Naive B cell (primary cell): ENCODE data around the gene GYPC. TPM values are rescaled to one million over a fixed set of nuclear protein-coding genes. Genes with fewer than 3 reads are reported as not detected.
"Not testable (repeated sequence)": the region's sequence is repeated elsewhere in the genome, so short reads cannot be mapped to it uniquely, and the experiment has no call there.

Experiments used
- ATAC-seq, 2 donors: fragments of 150-1000 bp; cut with Tn5 transposase; 2 replicates each; pipeline ENCODE4 v1.10.0; 2021; ENCODE audit warnings: low read depth in 2 of 2, mild to moderate bottlenecking in 2 of 2, moderate library complexity in 2 of 2
- DNase-seq: peaks from one replicate; pipeline ENCODE4 v3.0.0; 2022
- H3K27ac Mint-ChIP-seq, 6 donors: one replicate each; pipeline ENCODE4 v1.8.0; 2020 to 2022; ENCODE audit warnings: mild to moderate bottlenecking in 6 of 6, mixed read lengths in 6 of 6, moderate library complexity in 5 of 6, inconsistent platforms in 2 of 6
- H3K27me3 Mint-ChIP-seq, 3 donors: one replicate each; pipeline ENCODE4 v1.8.0; 2021 to 2022; ENCODE audit warnings: mixed read lengths in 3 of 3, mild to moderate bottlenecking in 1 of 3
- H3K36me3 Mint-ChIP-seq, 2 donors: one replicate each; pipeline ENCODE4 v1.8.0; 2020 to 2022; ENCODE audit warnings: mixed read lengths in 2 of 2, inconsistent platforms in 1 of 2, mild to moderate bottlenecking in 1 of 2
- H3K4me1 Mint-ChIP-seq, 3 donors: one replicate each; pipeline ENCODE4 v1.8.0; 2020 to 2022; ENCODE audit warnings: mixed read lengths in 3 of 3, inconsistent platforms in 1 of 3, mild to moderate bottlenecking in 1 of 3, moderate library complexity in 1 of 3
- H3K4me3 Mint-ChIP-seq, 8 donors: one replicate each; pipeline ENCODE4 v1.8.0; 2020 to 2022; ENCODE audit warnings: mild to moderate bottlenecking in 8 of 8, mixed read lengths in 8 of 8, moderate library complexity in 8 of 8, inconsistent platforms in 2 of 8
- H3K9me3 Mint-ChIP-seq, 7 donors: one replicate each; pipeline ENCODE4 v1.8.0; 2020 to 2022; ENCODE audit warnings: mixed read lengths in 7 of 7, mild to moderate bottlenecking in 5 of 7, inconsistent platforms in 2 of 7, moderate library complexity in 1 of 7
- polyA plus RNA-seq, 6 donors: library from polyadenylated mRNA; unstranded; fragments of 300-500 nt; fragmentation: Illumina TruSeq; gene quantifications; one replicate each; pipeline ENCODE4 v1.2.3, GENCODE V29; 2021; ENCODE audit warnings: low read depth in 6 of 6

The GYPC gene
- polyA plus RNA-seq, 6 donors from 2014 or later: 110 to 134 (median 116) TPM

DNA sequence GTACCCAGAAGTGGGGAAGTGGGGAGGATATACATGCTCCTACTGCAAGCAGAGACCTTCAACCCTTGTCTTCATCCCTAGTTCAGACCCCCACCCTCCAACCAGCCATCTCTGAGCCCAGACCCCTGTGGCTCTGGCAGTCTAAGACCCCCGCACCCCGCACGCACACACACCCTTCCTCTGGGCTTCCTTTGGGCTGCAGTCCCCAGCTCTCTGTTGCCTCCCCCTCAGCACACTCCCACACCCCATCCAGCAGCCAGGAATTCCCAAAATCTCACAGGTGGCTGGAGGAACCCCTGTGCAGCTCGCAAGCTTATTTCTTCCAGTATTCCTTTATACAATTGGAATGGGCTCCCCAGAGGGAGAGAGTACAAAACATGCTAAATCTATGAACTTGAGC is 13.9 kb upstream of the GYPC start:
- no peak for DNase-seq
- Mint-ChIP-seq H3K36me3 (peaks cover 0 to 8% of the 10 kb centered on the region in 2 donors), H3K4me1 (peaks cover 20 to 35% (median 26%) of the 10 kb centered on the region in 3 donors), H3K4me3 (no peak overlapping the region), H3K27ac (peak overlapping the region in 2 of 6 donors; percentile 10 to 46), H3K9me3 (peaks cover 0 to 4% (median 3%) of the 10 kb centered on the region in 7 donors), H3K27me3 (peaks cover 0 to 9% (median 6%) of the 10 kb centered on the region in 3 donors)
- ATAC-seq: no peak

- peaks cover 20 to 26% (median 25%) of the 10 kb centered on the region in 3 donors for H3K4me1 Mint-ChIP-seq
- H3K36me3 Mint-ChIP-seq: peaks cover 0 to 8% of the 10 kb centered on the region in 2 donors
- H3K27me3 Mint-ChIP-seq: no peaks in the 10 kb centered on the region
- ATAC-seq: no peak
- peaks cover 0 to 4% (median 3%) of the 10 kb centered on the region in 7 donors for H3K9me3 Mint-ChIP-seq
- no peak for DNase-seq
- H3K4me3 Mint-ChIP-seq: no peak overlapping the region
- peak overlapping the region in 2 of 6 donors; percentile 91 to 96 for H3K27ac Mint-ChIP-seq
These were observed 12.5 kb upstream of the GYPC start for GRCh38 chr2:126643431-126643830.

- peaks cover 20 to 26% (median 25%) of the 10 kb centered on the region in 3 donors for H3K4me1 Mint-ChIP-seq
- DNase-seq: no peak
- peak overlapping the region; percentile 7 to 98 (median 94) for H3K27ac Mint-ChIP-seq
- no peak for ATAC-seq
- peaks cover 0 to 8% of the 10 kb centered on the region in 2 donors for H3K36me3 Mint-ChIP-seq
- H3K4me3 Mint-ChIP-seq: peak overlapping the region in 2 of 8 donors; percentile 65 to 80
- H3K9me3 Mint-ChIP-seq: peaks cover 0 to 4% (median 3%) of the 10 kb centered on the region in 7 donors
- H3K27me3 Mint-ChIP-seq: no peaks in the 10 kb centered on the region
These were observed 12.0 kb upstream of the GYPC start for GRCh38 chr2:126643972-126644371.

- peak; percentile 72 for DNase-seq
- no peaks in the 10 kb centered on the region for H3K27me3 Mint-ChIP-seq
- peak overlapping the region; percentile 50 to 98 (median 94) for H3K27ac Mint-ChIP-seq
- ATAC-seq: peak; percentile 95 to 98
- H3K4me3 Mint-ChIP-seq: peak overlapping the region in 7 of 8 donors; percentile 16 to 87 (median 71)
- peaks cover 0 to 4% (median 3%) of the 10 kb centered on the region in 7 donors for H3K9me3 Mint-ChIP-seq
- H3K36me3 Mint-ChIP-seq: peaks cover 0 to 8% of the 10 kb centered on the region in 2 donors
- peaks cover 20 to 26% (median 25%) of the 10 kb centered on the region in 3 donors for H3K4me1 Mint-ChIP-seq
These were observed 11.2 kb upstream of the GYPC start for GRCh38 chr2:126644630-126645191.

- ATAC-seq: peak; percentile 45 to 62
- Mint-ChIP-seq H3K36me3 (peaks cover 0 to 8% of the 10 kb centered on the region in 2 donors), H3K9me3 (peaks cover 0 to 4% (median 3%) of the 10 kb centered on the region in 7 donors), H3K4me3 (peak overlapping the region in 2 of 8 donors; percentile 56 to 58), H3K27me3 (no peaks in the 10 kb centered on the region), H3K4me1 (peaks cover 20 to 26% (median 25%) of the 10 kb centered on the region in 3 donors), H3K27ac (peak overlapping the region in 5 of 6 donors; percentile 53 to 98 (median 91))
- no peak for DNase-seq
These were observed 10.7 kb upstream of the GYPC start for GRCh38 chr2:126645211-126645618.

DNA sequence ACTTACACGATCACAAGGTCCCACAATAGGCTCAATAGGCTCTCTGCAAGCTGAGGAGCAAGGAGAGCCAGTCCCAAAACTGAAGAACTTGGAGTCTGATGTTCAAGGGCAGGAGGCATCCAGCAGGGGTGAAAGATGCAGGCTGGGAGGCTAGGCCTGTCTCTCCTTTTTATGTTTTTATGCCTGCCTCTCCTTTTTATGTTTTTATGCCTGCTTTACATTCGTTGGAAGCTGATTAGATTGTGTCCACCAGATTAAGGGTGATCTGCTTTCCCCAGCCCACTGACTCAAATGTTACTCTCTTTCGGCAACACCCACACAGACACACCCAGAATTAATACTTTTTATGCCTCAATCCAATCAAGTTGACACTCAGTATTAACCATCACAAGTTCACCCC is 9.9 kb upstream of the GYPC start:
- no peak overlapping the region for H3K4me3 Mint-ChIP-seq
- H3K27me3 Mint-ChIP-seq: no peaks in the 10 kb centered on the region
- peaks cover 0 to 14% of the 10 kb centered on the region in 2 donors for H3K36me3 Mint-ChIP-seq
- peaks cover 20 to 26% (median 25%) of the 10 kb centered on the region in 3 donors for H3K4me1 Mint-ChIP-seq
- peaks cover 0 to 7% (median 4%) of the 10 kb centered on the region in 7 donors for H3K9me3 Mint-ChIP-seq
- H3K27ac Mint-ChIP-seq: peak overlapping the region in 3 of 6 donors; percentile 38 to 91 (median 80)
- ATAC-seq (no peak), DNase-seq (no peak)

DNA sequence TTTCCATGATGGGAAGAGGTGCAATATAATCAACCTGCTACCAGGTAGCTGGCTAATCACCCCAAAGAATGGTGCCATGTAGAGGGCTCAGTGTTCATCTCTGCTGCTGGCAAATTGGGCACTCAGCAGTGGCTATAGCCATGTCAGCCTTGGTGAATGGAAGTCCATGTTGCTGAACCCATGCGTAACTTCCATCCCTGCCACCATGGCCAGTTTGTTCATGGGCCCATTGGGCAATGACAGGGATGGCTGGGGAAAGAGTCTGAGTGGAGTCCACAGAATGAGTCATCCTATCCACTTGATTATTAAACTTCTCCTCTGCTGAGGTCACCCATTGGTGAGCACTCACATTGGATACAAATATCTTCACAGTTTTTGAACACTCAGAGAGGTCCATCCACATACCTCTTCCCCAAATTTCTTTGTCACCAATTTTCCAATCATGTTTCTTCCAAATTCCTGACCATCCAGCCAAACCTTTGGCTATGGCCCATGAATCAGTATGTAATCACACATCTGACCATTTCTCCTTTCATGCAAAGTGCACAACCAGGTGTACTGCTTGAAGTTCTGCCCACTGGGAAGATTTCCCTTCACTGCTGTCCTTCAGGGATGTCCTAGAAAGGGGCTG is 8.1 kb upstream of the GYPC start:
- H3K4me1 Mint-ChIP-seq: peaks cover 20 to 26% (median 25%) of the 10 kb centered on the region in 3 donors
- not testable (repeated sequence) for H3K4me3 Mint-ChIP-seq, H3K9me3 Mint-ChIP-seq, H3K27me3 Mint-ChIP-seq, DNase-seq, H3K27ac Mint-ChIP-seq, ATAC-seq
- peaks cover 0 to 21% of the 10 kb centered on the region in 2 donors for H3K36me3 Mint-ChIP-seq

DNA sequence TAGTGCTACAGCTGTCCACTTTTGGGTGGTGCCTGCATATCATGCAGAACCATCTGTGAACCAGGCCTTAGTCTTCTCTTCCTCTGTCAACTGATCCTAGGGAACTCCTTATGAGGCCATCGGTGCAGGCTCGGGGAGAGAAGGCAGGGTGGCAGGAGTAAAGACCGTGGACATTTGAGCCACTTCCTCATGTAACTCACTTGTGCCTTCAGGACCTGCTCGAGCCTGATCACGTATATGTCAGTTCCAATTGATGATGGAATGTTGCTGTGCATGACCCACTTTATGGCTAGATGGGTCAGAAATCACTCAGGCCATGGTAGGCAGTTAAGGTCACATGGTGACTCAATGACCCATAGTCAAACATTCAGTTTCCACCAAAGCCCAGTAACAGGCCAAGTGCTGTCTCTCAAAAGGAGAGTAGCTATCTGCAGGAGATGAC is 7.6 kb upstream of the GYPC start:
- not testable (repeated sequence) for DNase-seq, ATAC-seq, H3K27me3 Mint-ChIP-seq, H3K9me3 Mint-ChIP-seq, H3K27ac Mint-ChIP-seq, H3K4me3 Mint-ChIP-seq
- Mint-ChIP-seq H3K36me3 (peaks cover 0 to 21% of the 10 kb centered on the region in 2 donors), H3K4me1 (peaks cover 20 to 26% (median 25%) of the 10 kb centered on the region in 3 donors)

DNA sequence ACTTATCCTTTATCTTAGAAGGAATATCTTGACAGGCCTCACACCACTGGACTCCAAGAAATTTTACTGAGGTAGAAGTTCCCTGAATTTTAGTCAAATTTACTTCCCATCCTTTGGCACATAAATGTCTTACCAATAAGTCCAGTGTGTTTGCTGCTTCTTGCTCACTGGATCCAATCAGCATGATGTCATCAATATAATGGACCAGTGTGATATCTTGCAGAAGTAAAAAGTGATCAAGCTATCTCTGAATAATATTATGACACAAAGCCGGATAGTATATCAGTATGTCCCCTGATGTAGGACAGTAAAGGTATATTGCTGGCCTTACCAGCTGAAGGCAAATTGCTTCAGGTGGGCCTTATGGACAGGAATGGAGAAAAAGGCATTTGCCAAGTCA is 6.9 kb upstream of the GYPC start:
- Mint-ChIP-seq H3K4me1 (peaks cover 15 to 22% (median 20%) of the 10 kb centered on the region in 3 donors), H3K27ac (no peak overlapping the region), H3K4me3 (no peak overlapping the region), H3K36me3 (peaks cover 0 to 18% of the 10 kb centered on the region in 2 donors), H3K27me3 (no peaks in the 10 kb centered on the region), H3K9me3 (peaks cover 0 to 8% (median 2%) of the 10 kb centered on the region in 7 donors)
- ATAC-seq (no peak), DNase-seq (no peak)

GRCh38 chr2:126650994-126651393 is 5.0 kb upstream of the GYPC start:
- ATAC-seq: no peak
- Mint-ChIP-seq H3K27ac (no peak overlapping the region), H3K36me3 (peaks cover 0 to 13% of the 10 kb centered on the region in 2 donors), H3K4me3 (no peak overlapping the region), H3K9me3 (peaks cover 0 to 6% (median 0%) of the 10 kb centered on the region in 7 donors), H3K27me3 (no peaks in the 10 kb centered on the region), H3K4me1 (peaks cover 4 to 16% (median 15%) of the 10 kb centered on the region in 3 donors)
- DNase-seq: no peak

GRCh38 chr2:126652323-126652891 is 3.6 kb upstream of the GYPC start:
- ATAC-seq (no peak), DNase-seq (no peak)
- Mint-ChIP-seq H3K4me3 (peak overlapping the region in 1 of 8 donors; percentile 66), H3K27me3 (no peaks in the 10 kb centered on the region), H3K36me3 (peaks cover 0 to 13% of the 10 kb centered on the region in 2 donors), H3K9me3 (peaks cover 0 to 5% (median 0%) of the 10 kb centered on the region in 7 donors), H3K4me1 (peaks cover 11 to 21% (median 18%) of the 10 kb centered on the region in 3 donors), H3K27ac (peak overlapping the region in 1 of 6 donors; percentile 16)

GRCh38 chr2:126653109-126653508 is 2.8 kb upstream of the GYPC start:
- Mint-ChIP-seq H3K9me3 (peaks cover 0 to 5% (median 0%) of the 10 kb centered on the region in 7 donors), H3K27ac (peak overlapping the region in 1 of 6 donors; percentile 67), H3K4me1 (peaks cover 18 to 28% (median 25%) of the 10 kb centered on the region in 3 donors), H3K4me3 (peak overlapping the region in 1 of 8 donors; percentile 66), H3K27me3 (no peaks in the 10 kb centered on the region), H3K36me3 (peaks cover 0 to 13% of the 10 kb centered on the region in 2 donors)
- no peak for ATAC-seq
- DNase-seq: no peak

DNA sequence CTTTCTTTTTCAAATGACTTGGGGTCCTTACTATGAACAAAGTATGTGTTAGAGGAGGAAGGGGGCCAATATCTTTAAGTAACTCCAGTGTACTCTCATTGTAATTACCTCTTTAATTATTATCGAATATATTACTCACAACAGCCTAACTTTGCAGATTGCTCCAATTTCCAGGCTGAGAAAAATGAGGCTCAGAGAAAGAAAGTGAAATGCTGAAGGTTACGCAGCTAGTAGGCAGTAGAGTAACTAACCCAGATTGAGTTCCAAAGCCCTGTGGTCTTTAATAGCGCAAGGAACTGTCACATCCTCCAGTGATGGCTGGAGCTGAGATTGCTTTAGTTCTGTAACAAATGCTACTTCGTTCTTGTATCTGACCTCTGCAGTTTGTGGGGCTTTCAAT is 2.2 kb upstream of the GYPC start:
- peaks cover 22 to 33% (median 31%) of the 10 kb centered on the region in 3 donors for H3K4me1 Mint-ChIP-seq
- peak overlapping the region in 2 of 8 donors; percentile 20 to 66 for H3K4me3 Mint-ChIP-seq
- no peaks in the 10 kb centered on the region for H3K27me3 Mint-ChIP-seq
- H3K36me3 Mint-ChIP-seq: peaks cover 0 to 13% of the 10 kb centered on the region in 2 donors
- DNase-seq (no peak), ATAC-seq (no peak)
- no peak overlapping the region for H3K27ac Mint-ChIP-seq
- peaks cover 0 to 5% (median 0%) of the 10 kb centered on the region in 7 donors for H3K9me3 Mint-ChIP-seq
